H1 (cell line): ENCODE data around the gene STX8. TPM values are rescaled to one million over a fixed set of nuclear protein-coding genes. Genes with fewer than 3 reads are reported as not detected.

ENCODE experiments used
- BCL11A ChIP-seq, 2 experiments: IDR thresholded peaks; one replicate each; pipeline ENCODE4 v1.6.1; 2011; ENCODE audit warnings: low read depth in 2 of 2, low read length in 2 of 2, mild to moderate bottlenecking in 2 of 2
- E2F6 ChIP-seq: IDR thresholded peaks from 2 replicates; pipeline ENCODE4 v1.6.1; 2012; ENCODE audit warnings: inconsistent platforms
- JUND ChIP-seq: IDR thresholded peaks from 2 replicates; pipeline ENCODE4 v1.6.1; 2011; ENCODE audit warnings: mild to moderate bottlenecking, improper control_type of control experiment, low read length
- MAX ChIP-seq: IDR thresholded peaks from 2 replicates; pipeline ENCODE4 v1.6.1; 2012; ENCODE audit warnings: inconsistent platforms
- RBBP5 ChIP-seq: IDR thresholded peaks from 2 replicates; pipeline ENCODE4 v1.7.1; 2012; ENCODE audit warnings: low read depth, mild to moderate bottlenecking, inconsistent platforms, low read length, moderate library complexity, borderline replicate concordance
- SRF ChIP-seq: IDR thresholded peaks from 2 replicates; pipeline ENCODE4 v1.6.1; 2011; ENCODE audit warnings: mild to moderate bottlenecking, low read depth, low read length, moderate library complexity
- TAF7 ChIP-seq: optimal IDR thresholded peaks from 2 replicates; pipeline ENCODE3; 2011; ENCODE audit warnings: low read depth, mild to moderate bottlenecking, inconsistent platforms, low read length, moderate library complexity, borderline replicate concordance
- polyA plus RNA-seq, 7 experiments: library from polyadenylated mRNA; depleted of rRNA in 3 of 7; stranded (reverse) in 5 of 7; unstranded in 2 of 7; fragments of >200 nt in 5 of 7; fragments of 200-250 nt in 2 of 7; gene quantifications; 1 replicate in 5 of 7; 2 replicates in 1 of 7; 4 replicates in 1 of 7; pipeline versions ENCODE4 v1.2.1 to v1.2.3, GENCODE V29; 2011 to 2013; ENCODE audit warnings: missing spikeins in 2 of 7, mixed read lengths in 2 of 7
- total RNA-seq: library from RNA; stranded (reverse); fragmentation: NEBNext Ultra II Directional; extraction: Animal tissue kit (Norgen Biotek cat#: 25700); gene quantifications from 2 replicates; pipeline ENCODE4 v1.2.1, GENCODE V29; 2021

Gene STX8
- total and polyA plus RNA-seq, 2 of the 8 experiments (the other 6 are each of a cell fraction or from before 2014, with no cell fraction given), result 22.8 to 42.5 TPM

- TF ChIP-seq MAX, result no peak
- no peak for TF ChIP-seq JUND
- no peak for TF ChIP-seq SRF
- TF ChIP-seq BCL11A (IDR thresholded peaks at IDR 0.05; ENCODE audit: low read depth in 2 of 2, low read length in 2 of 2), result no peak
- no peak for TF ChIP-seq E2F6
- no peak for TF ChIP-seq RBBP5
- TF ChIP-seq TAF7, result no peak
These were observed 66.3 kb downstream of the STX8 start (continued) for GRCh38 chr17:9509236-9509816.
